Ovary (tissue), 3 donors: Measurements from ENCODE around the gene ZMIZ2.

Source experiments
- EP300 ChIP-seq: sonication (generic); formaldehyde crosslinking; IDR thresholded peaks from one replicate; pipeline ENCODE4 v1.6.1; 2017; ENCODE audit warnings: antibody characterized with exemption
- POLR2A ChIP-seq: fragments of 450-650 bp; IDR thresholded peaks from one replicate; pipeline ENCODE4 v1.6.1; 2017; ENCODE audit warnings: antibody characterized with exemption, mild to moderate bottlenecking, moderate library complexity
- TF ChIP-seq, protein P1 (sequence below), 3 donors: fragments of 450-650 bp in 2 of 3; fragments of 200-600 bp in 1 of 3; IDR thresholded peaks; one replicate each; pipeline versions ENCODE4 v1.5.1 to v1.8.0; 2016 to 2022; ENCODE audit warnings: antibody characterized with exemption in 3 of 3, mild to moderate bottlenecking in 1 of 3
- donor health status: DM: no; HTN: no; CAD: no.

DNA sequence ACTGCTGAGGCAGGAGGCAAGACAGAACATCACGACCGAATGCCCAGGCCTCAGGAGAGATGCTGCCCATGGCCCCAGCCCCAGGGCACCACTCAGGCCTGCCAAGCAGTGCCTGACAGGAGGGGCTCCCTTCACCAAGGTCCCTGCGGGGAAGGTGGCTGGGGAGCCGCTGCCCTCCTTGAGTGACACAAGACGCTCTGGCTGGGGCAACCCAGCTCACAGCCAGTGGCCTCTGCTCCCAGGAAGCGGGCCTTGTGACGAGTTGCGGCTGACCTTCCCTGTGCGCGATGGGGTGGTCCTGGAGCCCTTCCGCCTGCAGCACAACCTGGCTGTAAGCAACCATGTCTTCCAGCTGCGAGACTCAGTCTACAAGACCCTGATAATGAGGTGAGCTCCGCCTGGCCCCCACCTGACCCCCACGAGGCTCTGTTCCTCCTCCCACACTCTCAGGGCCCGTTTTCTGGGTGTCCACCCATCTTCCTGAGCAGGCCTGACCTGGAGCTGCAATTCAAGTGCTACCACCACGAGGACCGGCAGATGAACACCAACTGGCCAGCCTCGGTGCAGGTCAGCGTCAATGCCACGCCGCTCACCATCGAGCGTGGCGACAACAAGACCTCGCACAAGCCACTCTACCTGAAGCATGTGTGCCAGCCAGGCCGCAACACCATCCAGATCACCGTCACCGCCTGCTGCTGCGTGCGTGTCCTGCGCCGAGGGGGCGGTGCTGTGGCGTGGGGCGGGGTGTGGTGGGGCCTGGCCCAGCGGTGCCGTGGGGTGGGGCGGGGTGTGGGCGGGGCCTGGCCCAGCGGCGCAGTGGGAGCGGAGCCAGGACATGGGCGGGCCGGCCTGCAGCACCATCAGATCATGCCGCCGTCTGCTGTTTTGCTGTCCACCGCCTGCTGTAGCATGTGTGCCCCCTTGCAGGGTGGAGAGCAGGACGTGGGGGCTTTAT is 12.8 kb downstream of the ZMIZ2 start:
- TF ChIP-seq, protein P1, sequence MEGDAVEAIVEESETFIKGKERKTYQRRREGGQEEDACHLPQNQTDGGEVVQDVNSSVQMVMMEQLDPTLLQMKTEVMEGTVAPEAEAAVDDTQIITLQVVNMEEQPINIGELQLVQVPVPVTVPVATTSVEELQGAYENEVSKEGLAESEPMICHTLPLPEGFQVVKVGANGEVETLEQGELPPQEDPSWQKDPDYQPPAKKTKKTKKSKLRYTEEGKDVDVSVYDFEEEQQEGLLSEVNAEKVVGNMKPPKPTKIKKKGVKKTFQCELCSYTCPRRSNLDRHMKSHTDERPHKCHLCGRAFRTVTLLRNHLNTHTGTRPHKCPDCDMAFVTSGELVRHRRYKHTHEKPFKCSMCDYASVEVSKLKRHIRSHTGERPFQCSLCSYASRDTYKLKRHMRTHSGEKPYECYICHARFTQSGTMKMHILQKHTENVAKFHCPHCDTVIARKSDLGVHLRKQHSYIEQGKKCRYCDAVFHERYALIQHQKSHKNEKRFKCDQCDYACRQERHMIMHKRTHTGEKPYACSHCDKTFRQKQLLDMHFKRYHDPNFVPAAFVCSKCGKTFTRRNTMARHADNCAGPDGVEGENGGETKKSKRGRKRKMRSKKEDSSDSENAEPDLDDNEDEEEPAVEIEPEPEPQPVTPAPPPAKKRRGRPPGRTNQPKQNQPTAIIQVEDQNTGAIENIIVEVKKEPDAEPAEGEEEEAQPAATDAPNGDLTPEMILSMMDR (IDR thresholded peaks at IDR 0.05): no peak
- TF ChIP-seq POLR2A: no peak
- no peak for TF ChIP-seq EP300
